ENCODE measurements around the gene UNCX.

DNA sequence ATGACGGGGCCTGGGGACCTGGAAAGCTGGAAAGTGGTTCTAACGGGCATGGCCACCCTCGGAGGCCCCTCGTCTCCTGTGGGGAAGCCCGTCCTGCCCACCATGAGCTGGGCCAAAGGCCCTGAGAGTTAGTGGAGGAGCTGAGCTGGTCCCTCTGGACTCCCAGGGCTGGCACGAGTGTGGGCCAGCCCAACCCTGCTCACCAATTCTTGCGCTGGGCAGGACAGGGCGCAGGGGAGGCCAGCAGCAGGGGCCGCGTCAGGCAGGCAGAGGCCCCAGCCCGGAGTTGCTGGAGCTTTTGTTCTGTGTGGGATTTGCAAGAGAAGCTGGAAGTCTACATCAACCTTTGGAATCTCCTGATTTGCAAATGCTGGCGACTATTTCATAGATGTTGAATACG, 29.8 kb downstream of the UNCX start:
- TF ChIP-seq EZH2 (IDR thresholded peaks at IDR 0.05; ENCODE audit: insufficient read depth, poor library complexity, severe bottlenecking), result no peak
- no peak for TF ChIP-seq EZH2phosphoT487 (IDR thresholded peaks at IDR 0.05; ENCODE audit: insufficient read depth, low read depth)

All from GM23248 (cell line).